Measurements from ENCODE around the gene ANKRD42. TPM values are rescaled to one million over a fixed set of nuclear protein-coding genes. Genes with fewer than 3 reads are reported as not detected.

ANKRD42 gene
- total RNA-seq, 1 experiment from 2014 or later: 10.4 TPM

DNA sequence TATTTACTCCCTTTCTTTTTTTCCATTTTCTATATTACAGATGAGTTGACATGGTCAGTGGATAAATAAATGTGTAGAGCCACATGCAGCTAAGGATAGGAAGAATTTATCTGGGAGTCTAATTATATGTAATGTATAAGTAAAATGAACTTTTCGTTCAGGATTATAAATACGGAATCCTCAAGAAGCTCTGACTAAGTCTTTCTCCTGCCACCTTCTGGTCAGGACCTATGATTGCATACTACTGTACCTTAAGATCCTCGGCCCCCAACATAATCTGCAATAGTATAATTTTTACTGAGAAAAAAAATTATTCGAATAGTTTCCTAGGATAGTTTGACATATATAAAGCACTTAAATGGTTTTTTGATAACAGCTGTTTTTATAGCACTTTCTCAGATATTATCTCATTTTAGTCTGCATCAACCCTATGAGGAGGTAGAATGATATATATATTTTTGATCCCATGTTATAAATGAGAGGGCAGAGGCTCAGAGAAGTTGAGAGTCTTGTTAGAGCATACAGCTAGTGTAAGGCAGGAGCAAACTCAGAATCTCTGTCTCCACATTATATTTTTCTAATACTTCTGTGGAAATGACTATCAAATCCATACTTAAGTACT lies 56.6 kb downstream of the ANKRD42 start:
- intact Hi-C loops (cut with micrococcal nuclease; ENCODE audit: unreplicated experiment): loop anchor here (1.0 to 5.0 kb wide), 3 partner anchors 344 to 533 kb away; no protein-coding TSS in a partner anchor
- Histone ChIP-seq H3K27ac (no peak overlapping the region), H3K9me3 (ENCODE audit: insufficient read depth, low read depth) (no peaks in the 10 kb centered on the region), H3K27me3 (ENCODE audit: insufficient read depth, low read depth) (no peaks in the 10 kb centered on the region), H3K9me2 (ENCODE audit: insufficient read depth) (no peaks in the 10 kb centered on the region), H3K4me3 (no peak overlapping the region), H2AFZ (no peak overlapping the region), H3K79me2 (ENCODE audit: low read depth) (no peaks in the 10 kb centered on the region), H3K4me2 (no peak overlapping the region), H3F3A (ENCODE audit: insufficient read depth, low read depth) (no peaks in the 10 kb centered on the region), H3K4me1 (replicated peaks; ENCODE audit: insufficient read depth) (peaks cover 1% of the 10 kb centered on the region), H3K36me3 (ENCODE audit: low read depth) (0 out of 2 replicates have a peak, but pooled peaks cover 3% of the 10 kb centered on the region), H4K20me1 (ENCODE audit: insufficient read depth) (no peaks in the 10 kb centered on the region)
- no peak for TF ChIP-seq EZH2 (IDR thresholded peaks at IDR 0.05; ENCODE audit: low read depth)
- TF ChIP-seq, protein P1, sequence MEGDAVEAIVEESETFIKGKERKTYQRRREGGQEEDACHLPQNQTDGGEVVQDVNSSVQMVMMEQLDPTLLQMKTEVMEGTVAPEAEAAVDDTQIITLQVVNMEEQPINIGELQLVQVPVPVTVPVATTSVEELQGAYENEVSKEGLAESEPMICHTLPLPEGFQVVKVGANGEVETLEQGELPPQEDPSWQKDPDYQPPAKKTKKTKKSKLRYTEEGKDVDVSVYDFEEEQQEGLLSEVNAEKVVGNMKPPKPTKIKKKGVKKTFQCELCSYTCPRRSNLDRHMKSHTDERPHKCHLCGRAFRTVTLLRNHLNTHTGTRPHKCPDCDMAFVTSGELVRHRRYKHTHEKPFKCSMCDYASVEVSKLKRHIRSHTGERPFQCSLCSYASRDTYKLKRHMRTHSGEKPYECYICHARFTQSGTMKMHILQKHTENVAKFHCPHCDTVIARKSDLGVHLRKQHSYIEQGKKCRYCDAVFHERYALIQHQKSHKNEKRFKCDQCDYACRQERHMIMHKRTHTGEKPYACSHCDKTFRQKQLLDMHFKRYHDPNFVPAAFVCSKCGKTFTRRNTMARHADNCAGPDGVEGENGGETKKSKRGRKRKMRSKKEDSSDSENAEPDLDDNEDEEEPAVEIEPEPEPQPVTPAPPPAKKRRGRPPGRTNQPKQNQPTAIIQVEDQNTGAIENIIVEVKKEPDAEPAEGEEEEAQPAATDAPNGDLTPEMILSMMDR (conservative IDR thresholded peaks at IDR 0.05): peak; percentile 83
- DNase-seq: peak in 1 of 2 experiments; percentile 59
- BruUV-seq (replicated peaks): no TSS peak
- ChIA-PET POLR2A (ENCODE audit: unreplicated experiment) (interaction anchor here (0.6 to 0.7 kb wide), 2 partner anchors 15 to 489 kb away, joined by 3 read pairs; no protein-coding TSS in a partner anchor), CTCF (interaction anchor here (0.6 to 1.1 kb wide), 5 partner anchors 33 to 1860 kb away, joined by 3 to 5 read pairs (median 4); partner anchors contain the start of gene DDIAS)

DNA sequence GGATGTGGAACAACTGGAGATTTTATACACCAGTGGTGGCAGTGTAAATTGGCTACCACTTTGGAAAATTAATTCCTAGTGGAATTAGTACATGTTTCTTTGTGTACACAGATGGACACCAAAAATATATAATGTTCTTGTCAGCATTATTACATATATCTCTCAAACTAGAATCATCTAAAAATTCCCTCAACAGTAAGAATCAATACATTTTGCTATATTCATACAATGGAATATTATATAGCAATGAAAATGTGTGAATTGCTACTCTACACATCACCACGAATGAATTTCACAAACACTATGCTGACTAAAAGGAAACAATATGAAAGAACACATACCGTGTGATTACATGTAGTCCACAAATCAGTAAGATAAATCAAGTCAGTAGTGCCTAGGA lies 58.8 kb downstream of the ANKRD42 start:
- Histone ChIP-seq H3K79me2 (ENCODE audit: low read depth) (no peaks in the 10 kb centered on the region), H3K27me3 (ENCODE audit: insufficient read depth, low read depth) (no peaks in the 10 kb centered on the region), H3K4me1 (replicated peaks; ENCODE audit: insufficient read depth) (peaks cover 23% of the 10 kb centered on the region), H3K4me2 (no peak overlapping the region), H3K4me3 (no peak overlapping the region), H2AFZ (no peak overlapping the region), H3F3A (ENCODE audit: insufficient read depth, low read depth) (peaks cover 11% of the 10 kb centered on the region), H4K20me1 (ENCODE audit: insufficient read depth) (no peaks in the 10 kb centered on the region), H3K9me2 (ENCODE audit: insufficient read depth) (no peaks in the 10 kb centered on the region), H3K27ac (no peak overlapping the region), H3K36me3 (ENCODE audit: low read depth) (peaks cover 4% of the 10 kb centered on the region; the same call in 1 of the 2 replicates), H3K9me3 (ENCODE audit: insufficient read depth, low read depth) (no peaks in the 10 kb centered on the region)
- TF ChIP-seq, protein P1 (conservative IDR thresholded peaks at IDR 0.05): no peak
- TF ChIP-seq EZH2 (IDR thresholded peaks at IDR 0.05; ENCODE audit: low read depth): no peak
- CTCF ChIA-PET: no interaction called here
- no peak for DNase-seq
- POLR2A ChIA-PET (ENCODE audit: unreplicated experiment): no interaction called here
- no TSS peak for BruUV-seq (replicated peaks)
- intact Hi-C loops (cut with micrococcal nuclease; ENCODE audit: unreplicated experiment): loop anchor here (5.0 kb wide), 1 partner anchor 535 kb away; no protein-coding TSS in a partner anchor

DNA sequence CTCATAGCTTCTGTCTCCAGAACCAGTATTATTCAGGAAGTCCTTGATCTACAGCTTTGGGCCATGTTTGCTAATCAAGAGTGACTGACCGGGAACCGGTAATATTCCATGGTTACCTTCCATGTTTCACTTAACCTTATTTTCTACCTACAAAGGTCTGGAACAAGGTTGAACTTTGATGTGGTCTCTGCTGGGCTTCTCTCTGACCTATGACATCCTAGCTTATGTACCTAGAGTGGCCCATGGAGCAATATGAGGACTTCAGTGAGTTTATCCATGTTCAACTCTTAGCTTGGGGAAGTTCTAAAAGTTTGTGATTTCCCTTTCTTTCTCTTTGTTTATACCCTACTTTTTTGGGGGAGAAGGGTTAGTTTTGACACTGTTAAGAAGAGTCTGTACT lies 59.4 kb downstream of the ANKRD42 start:
- H3K79me2 ChIP-seq (ENCODE audit: low read depth): no peaks in the 10 kb centered on the region
- H3F3A ChIP-seq (ENCODE audit: insufficient read depth, low read depth): peaks cover 18% of the 10 kb centered on the region
- BruUV-seq (replicated peaks): no TSS peak
- no peak overlapping the region for H3K4me3 ChIP-seq
- H4K20me1 ChIP-seq (ENCODE audit: insufficient read depth): no peaks in the 10 kb centered on the region
- TF ChIP-seq EZH2 (IDR thresholded peaks at IDR 0.05; ENCODE audit: low read depth): no peak
- TF ChIP-seq, protein P1 (conservative IDR thresholded peaks at IDR 0.05): no peak
- H3K27me3 ChIP-seq (ENCODE audit: insufficient read depth, low read depth): no peaks in the 10 kb centered on the region
- no peak for DNase-seq
- ChIA-PET CTCF (no interaction called here), POLR2A (ENCODE audit: unreplicated experiment) (no interaction called here)
- no peak overlapping the region for H3K4me2 ChIP-seq
- H3K9me2 ChIP-seq (ENCODE audit: insufficient read depth): no peaks in the 10 kb centered on the region
- no peak overlapping the region for H3K27ac ChIP-seq
- H2AFZ ChIP-seq: no peak overlapping the region
- H3K9me3 ChIP-seq (ENCODE audit: insufficient read depth, low read depth): no peaks in the 10 kb centered on the region
- peaks cover 30% of the 10 kb centered on the region for H3K4me1 ChIP-seq (replicated peaks; ENCODE audit: insufficient read depth)
- H3K36me3 ChIP-seq (ENCODE audit: low read depth): peaks cover 8% of the 10 kb centered on the region; the same call in 1 of the 2 replicates
- intact Hi-C loops (cut with micrococcal nuclease; ENCODE audit: unreplicated experiment): loop anchor here (5.0 kb wide), 1 partner anchor 536 kb away; no protein-coding TSS in a partner anchor

All from PC-9 (cell line).